GM19438 (cell line): ENCODE results near the gene TTC39A.
"Not testable (repeated sequence)": the region's sequence is repeated elsewhere in the genome, so short reads cannot be mapped to it uniquely, and the experiment has no call there.

Experiments
- ATAC-seq: cut with Tn5 transposase; IDR thresholded peaks from one replicate; pipeline ENCODE4 v1.9.1; 2021; ENCODE audit warnings: low read depth; ENCODE audit not compliant: unreplicated experiment

The TTC39A gene

GRCh38 chr1:51272916-51273315 lies 57.4 kb downstream of the TTC39A start:
- ATAC-seq: no peak

- ATAC-seq: no peak
Measured at GRCh38 chr1:51270751-51271150, 59.6 kb downstream of the TTC39A start.

GRCh38 chr1:51268634-51269033 lies 61.7 kb downstream of the TTC39A start:
- no peak for ATAC-seq

DNA sequence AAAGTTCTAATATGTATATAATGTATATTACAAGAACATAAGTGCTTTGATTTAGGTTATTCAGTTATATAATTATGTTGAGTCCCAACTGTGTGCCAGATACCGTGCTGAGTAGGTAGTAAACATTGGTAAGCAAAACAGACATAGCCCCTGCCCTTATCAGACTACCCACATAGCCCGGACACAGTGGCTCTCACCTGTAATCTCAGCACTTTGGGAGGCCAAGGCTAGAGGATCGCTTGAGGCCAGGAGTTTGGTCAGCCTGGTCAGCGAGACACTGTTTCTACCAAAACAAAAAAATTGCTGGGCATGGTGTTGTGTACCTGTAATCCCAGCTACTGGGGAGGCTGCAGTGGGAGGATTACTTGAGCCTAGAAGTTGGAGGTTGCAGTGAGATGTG lies 63.6 kb downstream of the TTC39A start:
- no peak for ATAC-seq

GRCh38 chr1:51266181-51266580 lies 64.2 kb downstream of the TTC39A start:
- no peak for ATAC-seq

GRCh38 chr1:51265618-51266017 lies 64.7 kb downstream of the TTC39A start:
- ATAC-seq: no peak

- ATAC-seq: no peak
Measured at GRCh38 chr1:51264451-51264850, 65.9 kb downstream of the TTC39A start.

DNA sequence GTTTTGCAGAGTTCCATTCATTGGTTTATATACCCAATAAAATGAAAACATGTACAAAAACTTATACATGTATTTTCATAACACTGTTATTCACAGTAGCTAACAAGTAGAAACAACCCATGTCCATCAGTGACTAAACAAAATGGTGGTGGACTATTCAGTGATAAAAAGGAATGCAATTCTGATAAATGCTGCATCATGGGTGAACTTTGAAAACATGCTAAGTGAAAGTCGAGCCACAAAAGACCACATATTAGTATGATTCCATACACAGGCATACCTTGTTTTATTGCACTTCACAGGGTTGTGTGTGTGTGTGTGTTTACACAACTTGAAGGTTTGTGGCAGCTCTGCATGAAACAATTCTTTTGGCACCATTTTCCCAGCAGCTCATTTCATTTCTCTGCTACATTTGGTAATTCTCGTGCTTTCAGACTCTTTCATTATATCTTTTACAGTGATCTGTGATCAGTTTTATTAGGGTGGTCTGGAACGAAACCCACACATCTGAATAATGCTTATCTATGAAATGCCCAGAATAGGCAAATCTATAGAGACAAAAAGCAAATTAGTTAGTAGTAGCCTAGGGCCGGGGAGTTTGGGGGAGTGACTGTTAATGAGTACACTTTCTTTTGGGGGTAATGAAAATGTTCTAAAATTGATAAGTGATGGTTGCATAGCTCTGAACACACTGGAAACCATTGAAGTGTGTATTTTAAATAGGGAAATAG lies 67.0 kb downstream of the TTC39A start:
- ATAC-seq: no peak

DNA sequence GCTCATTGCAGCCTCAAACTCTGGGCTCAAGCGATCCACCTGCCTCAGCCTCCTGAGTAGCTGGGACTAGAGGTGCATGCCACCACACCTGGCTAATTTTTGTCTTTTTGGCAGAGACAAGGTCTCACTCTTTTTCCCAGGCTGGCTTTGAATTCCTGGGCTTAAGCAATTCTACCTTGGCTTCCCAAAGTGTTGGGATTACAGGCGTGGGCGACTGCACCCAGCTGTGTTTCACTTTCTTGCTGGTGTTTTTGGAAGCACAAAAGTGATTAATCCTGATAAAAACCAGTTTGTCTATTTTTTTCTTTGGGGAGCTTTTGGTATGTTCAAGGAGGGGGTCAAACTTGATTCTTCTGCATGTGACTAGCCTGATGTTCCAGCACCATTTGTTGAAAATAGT lies 75.0 kb downstream of the TTC39A start:
- no peak for ATAC-seq

GRCh38 chr1:51253691-51254090 lies 76.7 kb downstream of the TTC39A start:
- no peak for ATAC-seq

GRCh38 chr1:51252366-51252765 lies 78.0 kb downstream of the TTC39A start:
- ATAC-seq: no peak

GRCh38 chr1:51251165-51251564 lies 79.2 kb downstream of the TTC39A start:
- not testable (repeated sequence) for ATAC-seq

- ATAC-seq: not testable (repeated sequence)
Measured at GRCh38 chr1:51250729-51251128, 79.6 kb downstream of the TTC39A start.

GRCh38 chr1:51249445-51249844 lies 80.9 kb downstream of the TTC39A start:
- no peak for ATAC-seq

DNA sequence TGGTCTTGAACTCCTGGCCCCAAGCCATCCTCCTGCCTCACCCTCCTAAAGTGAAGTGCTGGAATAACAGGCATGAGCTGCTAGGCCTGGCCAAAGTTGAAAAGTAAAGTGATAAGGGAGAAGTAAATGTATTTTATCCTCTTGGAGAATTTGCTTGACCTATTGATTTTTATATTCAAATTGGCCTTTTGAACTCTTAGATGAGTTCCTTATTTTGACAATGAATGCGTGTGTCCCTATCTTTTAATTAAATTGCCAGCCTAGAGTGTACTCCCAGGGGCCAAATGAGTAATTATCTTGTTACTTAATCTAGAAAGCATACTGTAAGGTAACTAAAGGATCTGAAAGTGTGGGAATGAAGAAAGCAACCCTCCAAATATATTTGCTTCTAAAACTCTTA lies 82.9 kb downstream of the TTC39A start:
- ATAC-seq: no peak

GRCh38 chr1:51247022-51247421 lies 83.3 kb downstream of the TTC39A start:
- ATAC-seq: no peak

DNA sequence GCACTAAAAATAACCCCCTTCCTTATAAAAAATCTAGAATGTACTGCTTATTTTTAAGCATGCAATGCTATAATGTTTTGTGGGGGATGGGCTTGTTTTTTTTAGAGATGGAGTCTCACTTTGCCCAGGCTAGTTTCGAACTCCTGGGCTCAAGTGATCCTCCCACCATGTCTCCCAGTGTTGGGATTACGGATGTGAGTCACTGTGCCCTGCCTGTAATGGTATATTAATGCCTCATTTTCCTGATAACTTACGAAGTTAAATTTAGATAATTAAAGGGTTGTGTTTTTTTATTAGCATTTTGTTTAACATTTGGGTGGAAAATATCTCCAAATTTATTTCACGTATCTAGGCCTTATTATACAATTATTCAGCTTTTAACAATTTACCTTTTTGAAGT lies 87.8 kb downstream of the TTC39A start:
- no peak for ATAC-seq

DNA sequence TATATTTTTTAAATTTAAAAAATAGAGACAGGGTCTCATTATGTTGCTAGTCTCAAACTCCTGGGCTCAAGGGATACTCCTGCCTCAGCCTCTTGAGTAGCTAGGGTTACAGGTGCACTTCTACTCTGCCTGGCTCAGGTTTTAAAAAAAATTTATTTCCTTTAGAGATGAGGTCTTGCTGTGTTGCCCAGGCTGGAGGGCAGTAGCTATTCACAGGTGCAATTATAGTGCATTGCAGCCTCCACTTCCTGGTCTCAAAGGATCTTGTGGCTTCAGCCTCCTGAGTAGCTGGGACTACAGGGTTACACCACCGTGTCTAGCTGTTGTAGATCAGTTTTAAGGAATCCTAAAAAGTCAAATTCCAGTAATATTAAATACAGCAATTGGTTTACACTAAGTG lies 89.2 kb downstream of the TTC39A start:
- no peak for ATAC-seq

DNA sequence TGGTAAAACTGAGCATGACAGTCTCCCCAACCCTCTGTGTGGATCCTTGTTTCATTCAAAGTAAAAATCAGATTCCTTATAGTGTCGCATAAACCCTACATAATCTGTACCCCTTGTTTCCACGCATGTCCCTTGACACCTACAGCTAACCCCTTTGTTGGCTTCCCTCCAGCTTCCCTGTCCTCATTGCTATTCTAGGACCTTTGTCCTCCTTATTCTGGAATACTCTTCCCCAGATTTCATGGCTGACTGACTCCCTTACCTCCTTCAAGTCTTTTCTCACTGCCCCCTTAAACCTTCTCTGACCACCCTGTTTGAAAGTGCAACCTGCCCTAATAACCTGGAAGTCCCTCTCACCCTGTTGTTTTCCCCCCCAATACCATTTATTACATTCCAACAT lies 90.3 kb downstream of the TTC39A start:
- ATAC-seq: no peak

DNA sequence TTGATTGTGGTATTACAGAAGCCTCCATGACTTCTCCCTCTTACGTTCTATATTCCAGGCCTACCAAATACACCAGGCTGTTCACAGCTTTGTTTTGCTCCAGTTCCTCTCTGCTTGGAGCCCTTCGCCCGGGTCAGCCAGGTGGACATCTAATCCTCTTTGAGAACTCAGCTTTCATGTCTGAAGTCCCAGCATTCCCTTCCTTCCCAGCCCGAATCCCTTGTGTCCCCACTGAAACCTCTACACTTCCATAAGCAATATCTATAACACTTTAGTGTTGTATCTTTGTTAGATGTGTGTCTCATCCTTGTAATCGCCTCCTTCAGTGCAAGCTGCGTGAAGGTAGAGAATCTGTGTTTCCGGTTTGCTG lies 92.3 kb downstream of the TTC39A start:
- no peak for ATAC-seq

- ATAC-seq: no peak
Measured at GRCh38 chr1:51237351-51238033, 92.9 kb downstream of the TTC39A start.
